Measurements from ENCODE around the gene CADPS.

DNA sequence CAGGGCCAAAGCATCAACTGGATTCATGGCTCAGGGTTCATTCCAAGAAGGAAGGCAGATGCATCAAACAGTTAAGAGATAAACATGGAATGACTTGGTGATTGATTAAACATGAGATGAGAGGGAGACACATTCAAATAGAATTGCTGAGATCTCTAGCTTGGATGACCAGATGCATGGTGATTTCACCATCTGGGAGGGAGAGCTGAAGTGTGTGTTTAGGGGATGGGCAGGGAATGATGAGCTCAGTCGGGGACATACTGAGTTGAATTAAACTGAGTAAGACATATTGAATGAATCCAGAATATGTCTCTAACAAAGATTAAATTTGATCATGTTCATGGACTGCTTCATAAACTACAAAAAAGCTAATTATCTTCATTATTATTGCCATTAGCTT is 35.5 kb downstream of the CADPS start:
- TF ChIP-seq, protein P1, sequence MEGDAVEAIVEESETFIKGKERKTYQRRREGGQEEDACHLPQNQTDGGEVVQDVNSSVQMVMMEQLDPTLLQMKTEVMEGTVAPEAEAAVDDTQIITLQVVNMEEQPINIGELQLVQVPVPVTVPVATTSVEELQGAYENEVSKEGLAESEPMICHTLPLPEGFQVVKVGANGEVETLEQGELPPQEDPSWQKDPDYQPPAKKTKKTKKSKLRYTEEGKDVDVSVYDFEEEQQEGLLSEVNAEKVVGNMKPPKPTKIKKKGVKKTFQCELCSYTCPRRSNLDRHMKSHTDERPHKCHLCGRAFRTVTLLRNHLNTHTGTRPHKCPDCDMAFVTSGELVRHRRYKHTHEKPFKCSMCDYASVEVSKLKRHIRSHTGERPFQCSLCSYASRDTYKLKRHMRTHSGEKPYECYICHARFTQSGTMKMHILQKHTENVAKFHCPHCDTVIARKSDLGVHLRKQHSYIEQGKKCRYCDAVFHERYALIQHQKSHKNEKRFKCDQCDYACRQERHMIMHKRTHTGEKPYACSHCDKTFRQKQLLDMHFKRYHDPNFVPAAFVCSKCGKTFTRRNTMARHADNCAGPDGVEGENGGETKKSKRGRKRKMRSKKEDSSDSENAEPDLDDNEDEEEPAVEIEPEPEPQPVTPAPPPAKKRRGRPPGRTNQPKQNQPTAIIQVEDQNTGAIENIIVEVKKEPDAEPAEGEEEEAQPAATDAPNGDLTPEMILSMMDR (conservative IDR thresholded peaks at IDR 0.05): no peak
- TF ChIP-seq ZFX (IDR thresholded peaks at IDR 0.05): no peak
